Thyroid gland (tissue), 4 donors: ENCODE results near the gene UBASH3A. TPM values are rescaled to one million over a fixed set of nuclear protein-coding genes. Genes with fewer than 3 reads are reported as not detected.

Experiments
- DNase-seq, 2 donors: peaks; one replicate each; pipeline ENCODE4 v3.0.0-alpha.2; 2019
- H3K27ac ChIP-seq, 3 donors: fragments of 200-600 bp; sonication (generic); 1 replicate in 2 of 3; 2 replicates in 1 of 3; pipeline ENCODE4 v1.5.1; 2016 to 2019; ENCODE audit warnings: mild to moderate bottlenecking in 1 of 3, moderate library complexity in 1 of 3
- H3K27me3 ChIP-seq: fragments of 200-600 bp; sonication (generic); one replicate; pipeline ENCODE4 v1.5.1; 2019
- H3K36me3 ChIP-seq, 2 donors: fragments of 200-600 bp; sonication (generic); one replicate each; pipeline ENCODE4 v1.5.1; 2016 to 2019
- H3K4me1 ChIP-seq, 2 donors: fragments of 200-600 bp; sonication (generic); one replicate each; pipeline ENCODE4 v1.5.1; 2017 to 2019
- H3K4me3 ChIP-seq, 3 donors: fragments of 200-600 bp; sonication (generic); replicated peaks in 1 of 3; 1 replicate in 2 of 3; 2 replicates in 1 of 3; pipeline ENCODE4 v1.5.1; 2016; ENCODE audit warnings: mild to moderate bottlenecking in 1 of 3
- H3K9me3 ChIP-seq: fragments of 200-600 bp; sonication (generic); one replicate; pipeline ENCODE4 v1.5.1; 2017
- CTCF ChIP-seq, 6 experiments: fragments of 200-600 bp in 3 of 6; fragments of 450-650 bp in 3 of 6; sonication (generic) in 3 of 6; IDR thresholded peaks; one replicate each; pipeline ENCODE4 v1.5.1; 2016 to 2019; ENCODE audit warnings: antibody characterized with exemption in 6 of 6, mild to moderate bottlenecking in 2 of 6, inconsistent platforms in 1 of 6, moderate library complexity in 1 of 6
- POLR2A ChIP-seq, 2 donors: fragments of 450-650 bp; IDR thresholded peaks; one replicate each; pipeline ENCODE4 v1.6.1; 2017; ENCODE audit warnings: antibody characterized with exemption in 2 of 2, mild to moderate bottlenecking in 2 of 2, moderate library complexity in 1 of 2
- WGBS, 2 donors: methylation state at CpG; one replicate each; pipeline ENCODE4 v1.1.5; 2017; 5-methylcytosine and 5-hydroxymethylcytosine counted together
- intact Hi-C: fragments of 100-400 bp; cut with DNase I; formaldehyde crosslinking; loops from one replicate; pipeline ENCODE4 v1.15.1; 2023
- total RNA-seq, 4 donors: library from RNA; depleted of rRNA; stranded (reverse); fragments of >200 nt; gene quantifications; one replicate each; pipeline ENCODE4 v1.2.3, GENCODE V29; 2016

Gene UBASH3A
- total RNA-seq, 4 donors from 2014 or later, result 0.54 to 1.3 (median 0.81) TPM; not detected in 1

- Histone ChIP-seq H3K36me3 (no peaks in the 10 kb centered on the region), H3K4me1 (no peaks in the 10 kb centered on the region), H3K27me3 (no peaks in the 10 kb centered on the region), H3K27ac (no peak overlapping the region), H3K4me3 (no peak overlapping the region), H3K9me3 (no peaks in the 10 kb centered on the region)
- WGBS, 2 donors, result 84 to 90% methylated on average over 7 of the region's 7 CpGs
- intact Hi-C loops, result no loop called here
- no peak for TF ChIP-seq CTCF (IDR thresholded peaks at IDR 0.05)
- no peak for TF ChIP-seq POLR2A (IDR thresholded peaks at IDR 0.05)
- no peak for DNase-seq
These were observed 71.3 kb downstream of the UBASH3A start for GRCh38 chr21:42475036-42475435.

DNA sequence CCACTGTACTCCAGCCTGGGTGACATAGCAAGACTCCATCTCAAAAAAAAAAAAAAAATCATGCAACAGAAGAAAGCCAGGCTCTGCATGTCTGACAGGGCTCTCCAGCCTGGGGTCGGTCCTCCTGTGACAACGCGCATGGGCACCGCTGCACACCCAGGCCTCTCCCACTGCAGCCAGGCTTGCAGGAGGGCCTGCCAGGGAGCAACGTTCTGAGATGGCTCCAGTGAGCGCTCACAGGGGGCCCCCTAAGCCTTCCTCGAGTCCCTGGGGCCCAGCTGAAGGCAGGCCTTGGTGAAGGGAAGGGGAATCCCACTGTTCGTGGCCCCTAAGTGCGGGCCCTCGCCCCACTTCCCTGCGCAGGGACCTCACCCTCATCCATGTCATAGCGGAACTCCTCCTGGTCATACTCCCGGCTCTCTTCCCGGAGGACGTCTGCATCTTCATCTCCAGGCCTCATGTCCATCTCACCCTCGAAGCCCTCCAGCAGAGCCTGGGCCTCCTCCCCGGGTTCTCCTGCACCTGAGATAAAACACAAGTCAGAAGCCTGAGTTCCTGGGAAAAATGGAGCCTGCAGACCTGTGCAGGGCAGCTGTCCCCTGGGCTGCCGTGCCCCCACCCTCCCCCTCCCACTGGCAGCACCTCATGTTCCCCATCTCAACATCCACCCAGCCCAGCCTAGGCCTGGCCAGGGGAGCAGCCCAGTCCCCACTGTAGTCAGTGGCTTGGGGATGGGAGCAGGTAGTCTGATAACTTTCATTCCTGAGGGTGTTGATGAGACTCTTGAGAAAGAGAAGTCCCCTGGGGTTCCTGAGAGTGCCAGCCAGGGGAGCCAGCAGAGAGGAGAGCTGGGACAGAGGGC, 72.1 kb downstream of the UBASH3A start:
- H3K4me1 ChIP-seq, result no peaks in the 10 kb centered on the region
- TF ChIP-seq CTCF (IDR thresholded peaks at IDR 0.05) (no peak), POLR2A (IDR thresholded peaks at IDR 0.05) (no peak)
- H3K36me3 ChIP-seq, result no peaks in the 10 kb centered on the region
- H3K27me3 ChIP-seq, result no peaks in the 10 kb centered on the region
- no peak overlapping the region for H3K4me3 ChIP-seq
- 91 to 92% methylated on average over 11 to 18 of the region's 18 CpGs for WGBS, 2 donors
- no peaks in the 10 kb centered on the region for H3K9me3 ChIP-seq
- no peak for DNase-seq
- no peak overlapping the region for H3K27ac ChIP-seq
- intact Hi-C loops, result no loop called here

DNA sequence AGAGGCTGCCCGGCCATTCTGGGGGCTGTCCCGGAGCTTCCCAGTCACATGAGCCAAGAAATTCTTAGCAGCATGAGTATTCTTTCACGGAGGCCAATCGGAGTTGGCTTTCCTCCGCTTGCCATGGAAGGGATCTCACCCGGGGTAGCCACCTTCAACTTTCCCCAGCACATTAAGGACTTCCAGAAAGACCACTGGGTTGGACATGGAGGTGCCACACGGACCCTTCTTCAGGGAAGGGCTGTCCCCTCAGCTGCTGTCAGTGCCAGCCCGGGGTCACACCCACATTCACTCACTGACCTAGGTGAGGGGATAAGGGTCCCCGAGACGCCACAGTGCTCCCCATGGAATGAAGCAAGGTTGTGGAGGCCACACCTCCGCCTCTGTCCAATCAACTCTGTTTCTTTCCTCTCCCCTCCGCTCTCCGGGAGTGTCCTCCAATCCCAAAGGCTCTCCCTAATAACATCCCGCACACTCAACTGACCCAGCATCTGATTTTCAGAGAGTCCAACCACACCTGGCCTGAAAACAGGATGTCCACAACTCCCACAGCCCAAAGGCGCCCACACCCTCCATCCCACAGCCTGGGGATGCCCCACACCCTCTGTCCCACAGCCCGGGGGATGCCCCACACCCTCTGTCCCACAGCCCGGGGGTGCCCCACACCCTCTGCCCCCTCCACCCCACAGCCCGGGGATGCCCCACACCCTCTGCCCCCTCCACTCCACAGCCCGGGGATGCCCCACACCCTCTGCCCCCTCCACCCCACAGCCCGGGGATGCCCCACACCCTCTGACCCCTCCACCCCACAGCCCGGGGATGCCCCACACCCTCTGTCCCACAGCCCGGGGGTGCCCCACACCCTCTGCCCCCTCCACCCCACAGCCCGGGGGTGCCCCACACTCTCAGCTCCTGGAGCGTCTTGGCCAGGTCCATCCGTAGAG, 73.0 kb downstream of the UBASH3A start:
- intact Hi-C loops, result no loop called here
- no peak for TF ChIP-seq POLR2A (IDR thresholded peaks at IDR 0.05)
- TF ChIP-seq CTCF (IDR thresholded peaks at IDR 0.05), result no peak
- 87 to 91% methylated on average over 15 to 21 of the region's 25 CpGs for WGBS, 2 donors
- no peaks in the 10 kb centered on the region for H3K36me3 ChIP-seq
- H3K27me3 ChIP-seq, result no peaks in the 10 kb centered on the region
- DNase-seq, result no peak
- no peaks in the 10 kb centered on the region for H3K4me1 ChIP-seq
- no peak overlapping the region for H3K4me3 ChIP-seq
- H3K9me3 ChIP-seq, result no peaks in the 10 kb centered on the region
- no peak overlapping the region for H3K27ac ChIP-seq

GRCh38 chr21:42478504-42478903, 74.8 kb downstream of the UBASH3A start:
- 69 to 70% methylated on average over 7 of the region's 7 CpGs for WGBS, 2 donors
- Histone ChIP-seq H3K27me3 (no peaks in the 10 kb centered on the region), H3K4me1 (no peaks in the 10 kb centered on the region), H3K36me3 (no peaks in the 10 kb centered on the region), H3K9me3 (no peaks in the 10 kb centered on the region), H3K27ac (no peak overlapping the region), H3K4me3 (no peak overlapping the region)
- TF ChIP-seq POLR2A (IDR thresholded peaks at IDR 0.05), result no peak
- TF ChIP-seq CTCF (IDR thresholded peaks at IDR 0.05), result no peak
- DNase-seq, result no peak
- intact Hi-C loops, result no loop called here
